ENCODE results near the gene SORBS2.

GRCh38 chr4:185730849-185731608 is 81.0 kb downstream of the SORBS2 start:
- peak in 1 of 3 donors; percentile 22 for TF ChIP-seq CTCF (IDR thresholded peaks at IDR 0.05)
- TF ChIP-seq POLR2A (IDR thresholded peaks at IDR 0.05) = no peak
